HEK293T (cell line): ENCODE results near the gene TMEM156.

Experiments used
- CTCF ChIA-PET: fragments of 350-600 bp; formaldehyde crosslinking; extraction: SDS; loops from one replicate; lab custom pipeline; 2021; ENCODE audit warnings: antibody characterized with exemption, inconsistent platforms; lab: Yijun Ruan, JAX
- POLR2A ChIA-PET: fragments of 350-600 bp; formaldehyde crosslinking; extraction: SDS; loops from one replicate; lab custom pipeline; 2020; ENCODE audit warnings: antibody characterized with exemption, inconsistent platforms; lab: Yijun Ruan, JAX
- DNase-seq: peaks from one replicate; pipeline ENCODE4 v3.0.0; 2012; ENCODE audit warnings: mixed read lengths; ENCODE audit errors: extremely low spot score
- ARNT ChIP-seq: fragments of 450-650 bp; IDR thresholded peaks from 2 replicates; pipeline ENCODE4 v1.6.1; 2017; ENCODE audit warnings: mild to moderate bottlenecking
- BHLHE40 ChIP-seq: fragments of 450-650 bp; IDR thresholded peaks from 2 replicates; pipeline ENCODE4 v1.6.1; 2016; ENCODE audit warnings: mild to moderate bottlenecking, moderate library complexity, borderline replicate concordance
- CTBP1 ChIP-seq: fragments of 450-650 bp; IDR thresholded peaks from 2 replicates; pipeline ENCODE4 v1.6.1; 2016; ENCODE audit warnings: borderline replicate concordance
- ELF4 ChIP-seq: fragments of 450-650 bp; IDR thresholded peaks from 2 replicates; pipeline ENCODE4 v1.6.1; 2017; ENCODE audit warnings: antibody characterized with exemption
- FOXA1 ChIP-seq: fragments of 450-650 bp; IDR thresholded peaks from 2 replicates; pipeline ENCODE4 v1.6.1; 2016; ENCODE audit warnings: mild to moderate bottlenecking
- FOXK2 ChIP-seq: fragments of 450-650 bp; IDR thresholded peaks from 2 replicates; pipeline ENCODE4 v1.6.1; 2016; ENCODE audit warnings: mild to moderate bottlenecking
- FOXM1 ChIP-seq: fragments of 450-650 bp; IDR thresholded peaks from 2 replicates; pipeline ENCODE4 v1.6.1; 2017; ENCODE audit warnings: mild to moderate bottlenecking, borderline replicate concordance
- HDGF ChIP-seq: fragments of 450-650 bp; IDR thresholded peaks from 2 replicates; pipeline ENCODE4 v1.6.1; 2017; ENCODE audit warnings: antibody characterized with exemption, borderline replicate concordance
- L3MBTL2 ChIP-seq: fragments of 450-650 bp; conservative IDR thresholded peaks from 2 replicates; pipeline ENCODE4 v1.6.1; 2016; ENCODE audit warnings: mild to moderate bottlenecking
- LEF1 ChIP-seq: fragments of 450-650 bp; IDR thresholded peaks from 2 replicates; pipeline ENCODE4 v1.6.1; 2017; ENCODE audit warnings: mild to moderate bottlenecking, borderline replicate concordance
- NFRKB ChIP-seq: fragments of 450-650 bp; IDR thresholded peaks from 2 replicates; pipeline ENCODE4 v1.6.1; 2016; ENCODE audit warnings: mild to moderate bottlenecking, moderate library complexity
- SP1 ChIP-seq: fragments of 450-650 bp; IDR thresholded peaks from 2 replicates; pipeline ENCODE4 v1.6.1; 2017
- SUZ12 ChIP-seq: fragments of 450-650 bp; IDR thresholded peaks from 2 replicates; pipeline ENCODE4 v1.6.1; 2016; ENCODE audit warnings: mild to moderate bottlenecking
- TARDBP ChIP-seq: fragments of 450-650 bp; IDR thresholded peaks from 2 replicates; pipeline ENCODE4 v1.6.1; 2016
- ZNF384 ChIP-seq: fragments of 450-650 bp; IDR thresholded peaks from 2 replicates; pipeline ENCODE4 v1.6.1; 2016
- TF ChIP-seq, protein P1 (sequence below): fragments of 450-650 bp; IDR thresholded peaks from 2 replicates; pipeline ENCODE4 v1.6.1; 2016

Gene TMEM156

DNA sequence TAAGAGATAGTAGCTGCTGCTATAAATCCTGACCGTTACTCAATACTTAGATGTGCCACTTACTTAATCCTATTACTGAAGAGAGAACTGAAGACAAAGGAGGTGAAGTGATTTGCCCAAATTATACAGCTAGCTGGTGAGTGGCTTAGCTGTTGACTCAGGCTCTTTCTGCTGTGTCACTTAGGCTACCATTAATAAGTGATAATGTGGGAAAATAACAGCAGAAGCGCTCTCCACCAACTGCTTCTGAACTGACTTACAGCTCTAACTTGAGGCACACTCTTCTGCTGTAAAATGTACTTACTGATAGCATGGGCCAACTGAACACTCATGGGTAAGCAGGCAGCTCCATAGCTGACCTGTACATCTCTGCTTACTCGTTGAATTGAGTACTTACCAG lies 22.3 kb upstream of the TMEM156 start:
- ChIA-PET POLR2A (interaction anchor here (1.8 kb wide), 1 partner anchor 10 kb away, joined by 10 read pairs; no protein-coding TSS in a partner anchor), CTCF (no interaction called here)
- TF ChIP-seq FOXA1 = no peak
- TF ChIP-seq NFRKB = no peak
- TF ChIP-seq ZNF384 = no peak
- no peak for TF ChIP-seq SP1
- TF ChIP-seq TARDBP = no peak
- TF ChIP-seq L3MBTL2 = no peak
- TF ChIP-seq SUZ12 = no peak
- no peak for TF ChIP-seq HDGF
- TF ChIP-seq, protein P1, sequence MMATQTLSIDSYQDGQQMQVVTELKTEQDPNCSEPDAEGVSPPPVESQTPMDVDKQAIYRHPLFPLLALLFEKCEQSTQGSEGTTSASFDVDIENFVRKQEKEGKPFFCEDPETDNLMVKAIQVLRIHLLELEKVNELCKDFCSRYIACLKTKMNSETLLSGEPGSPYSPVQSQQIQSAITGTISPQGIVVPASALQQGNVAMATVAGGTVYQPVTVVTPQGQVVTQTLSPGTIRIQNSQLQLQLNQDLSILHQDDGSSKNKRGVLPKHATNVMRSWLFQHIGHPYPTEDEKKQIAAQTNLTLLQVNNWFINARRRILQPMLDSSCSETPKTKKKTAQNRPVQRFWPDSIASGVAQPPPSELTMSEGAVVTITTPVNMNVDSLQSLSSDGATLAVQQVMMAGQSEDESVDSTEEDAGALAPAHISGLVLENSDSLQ = no peak
- DNase-seq = no peak

DNA sequence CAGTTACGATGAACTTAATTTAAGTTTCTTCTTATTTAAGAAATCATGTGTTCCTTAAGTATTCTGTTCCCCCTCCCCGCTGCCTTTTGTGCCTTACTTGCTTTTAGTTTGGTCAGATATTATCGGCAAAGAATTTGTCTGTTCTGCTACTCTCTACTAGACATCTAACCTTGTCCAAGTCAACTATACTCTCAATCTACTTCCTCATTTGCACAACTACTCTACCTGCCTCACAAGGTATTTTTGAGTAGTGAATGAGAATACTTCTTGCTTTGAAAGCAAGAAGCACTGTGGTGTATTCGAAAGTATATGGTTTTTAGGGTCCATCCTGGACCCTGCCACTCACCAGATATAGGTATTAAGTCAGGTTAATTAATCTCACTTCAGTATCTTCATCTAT lies 21.8 kb upstream of the TMEM156 start:
- ChIA-PET POLR2A (interaction anchor here (1.8 kb wide), 1 partner anchor 10 kb away, joined by 10 read pairs; no protein-coding TSS in a partner anchor), CTCF (no interaction called here)
- no peak for TF ChIP-seq FOXK2
- TF ChIP-seq LEF1 = no peak
- no peak for TF ChIP-seq SUZ12
- no peak for TF ChIP-seq ARNT
- no peak for TF ChIP-seq SP1
- TF ChIP-seq ZNF384 = no peak
- TF ChIP-seq TARDBP = no peak
- no peak for TF ChIP-seq HDGF
- TF ChIP-seq, protein P1 = no peak
- TF ChIP-seq ELF4 = no peak
- no peak for TF ChIP-seq FOXM1
- TF ChIP-seq NFRKB = no peak
- no peak for TF ChIP-seq L3MBTL2
- TF ChIP-seq BHLHE40 = no peak
- TF ChIP-seq FOXA1 = no peak
- no peak for TF ChIP-seq CTBP1
- DNase-seq = no peak

DNA sequence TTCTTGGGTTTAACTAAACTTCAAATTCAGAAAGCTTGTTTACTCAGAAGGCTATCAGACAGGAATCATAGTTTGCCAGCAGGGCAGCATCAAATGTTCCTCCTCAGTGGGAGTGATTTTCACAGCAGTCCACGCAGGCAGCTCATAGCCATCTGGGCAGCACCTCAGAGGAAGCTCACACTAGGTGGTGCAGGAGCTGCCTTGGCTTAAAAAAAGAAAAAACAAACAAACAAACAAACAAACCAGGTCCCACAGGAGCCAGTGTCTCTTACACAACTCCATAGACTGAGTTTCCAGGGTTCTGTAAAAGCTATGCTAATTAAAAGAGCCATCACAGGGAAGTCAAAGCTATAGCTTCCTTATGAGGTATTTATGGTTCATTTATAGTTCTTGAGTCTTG lies 19.3 kb upstream of the TMEM156 start:
- POLR2A ChIA-PET = no interaction called here
- CTCF ChIA-PET = no interaction called here

DNA sequence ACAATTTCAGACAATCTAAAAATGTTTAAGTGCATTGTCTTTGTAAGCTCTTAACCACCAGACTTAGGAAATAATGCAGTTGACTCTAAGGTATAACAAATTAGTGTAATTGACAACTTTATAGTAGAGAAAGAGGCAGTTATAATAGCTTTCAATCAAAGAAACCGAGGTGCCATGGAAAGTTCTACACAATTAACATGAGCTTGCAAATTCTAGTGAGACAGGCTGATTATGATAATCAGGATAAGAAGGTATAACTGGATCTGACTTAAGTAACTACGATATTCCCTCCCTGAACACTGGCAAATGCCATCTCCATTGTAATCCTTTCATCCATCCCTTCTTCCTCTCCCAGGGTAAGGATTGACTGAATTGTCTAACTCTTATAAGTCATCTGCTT lies 18.4 kb upstream of the TMEM156 start:
- ChIA-PET POLR2A (no interaction called here), CTCF (no interaction called here)
- no peak for DNase-seq
- TF ChIP-seq CTBP1 (no peak), TARDBP (no peak), SP1 (no peak), ZNF384 (no peak), FOXA1 (no peak), L3MBTL2 (no peak), LEF1 (no peak), ARNT (no peak), NFRKB (no peak), HDGF (no peak), ELF4 (no peak), BHLHE40 (no peak)
- TF ChIP-seq, protein P1 = no peak

More for the DNA sequence above, 19.3 kb upstream of the TMEM156 start:
- no peak for TF ChIP-seq ZNF384
- TF ChIP-seq SUZ12 = no peak
- TF ChIP-seq ARNT = no peak
- TF ChIP-seq FOXK2 = no peak
- DNase-seq = no peak

DNA sequence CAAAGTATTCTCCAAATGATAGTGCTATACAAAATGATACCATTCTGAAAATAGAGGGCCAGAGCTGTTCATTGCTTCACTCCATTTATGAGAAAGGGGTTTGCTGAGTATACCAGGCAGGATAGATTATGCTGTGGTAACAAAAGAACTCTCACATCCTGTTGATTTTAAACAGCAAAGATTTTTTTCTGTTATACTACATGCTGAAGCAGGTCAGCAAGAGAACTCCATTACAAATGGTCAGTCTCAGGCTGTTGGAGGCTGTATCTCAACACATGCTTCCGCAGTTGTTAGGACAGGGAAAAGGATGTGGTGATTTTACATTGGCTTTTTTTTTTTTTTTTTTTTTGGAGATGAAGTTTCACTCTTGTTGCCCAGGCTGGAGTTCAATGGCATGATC lies 16.1 kb upstream of the TMEM156 start:
- CTCF ChIA-PET = no interaction called here
- TF ChIP-seq FOXA1 (no peak), FOXM1 (no peak), SP1 (no peak), HDGF (no peak), TARDBP (no peak)
- DNase-seq = no peak
- POLR2A ChIA-PET = no interaction called here

DNA sequence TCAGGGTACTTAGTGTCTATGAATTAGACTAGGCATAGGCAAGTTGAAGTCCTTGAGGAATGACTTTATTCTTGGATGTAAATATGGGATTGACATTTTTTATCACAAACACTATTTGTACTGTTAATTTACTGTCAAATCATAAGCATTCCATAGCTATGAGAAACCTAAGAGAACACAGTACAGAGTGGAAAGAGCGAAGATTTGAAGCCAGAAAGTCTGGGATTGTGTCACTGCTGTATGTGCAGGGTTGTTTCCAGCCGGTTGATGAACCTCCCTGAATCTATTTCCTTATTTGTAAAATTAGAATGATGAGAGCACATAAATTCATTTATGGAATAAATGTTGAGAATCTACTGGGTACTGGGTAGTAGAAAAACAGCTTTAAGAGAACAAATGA lies 15.5 kb upstream of the TMEM156 start:
- CTCF ChIA-PET = no interaction called here
- DNase-seq = no peak
- TF ChIP-seq, protein P1 = no peak
- TF ChIP-seq LEF1 = no peak
- TF ChIP-seq TARDBP = no peak
- no peak for TF ChIP-seq SP1
- no peak for TF ChIP-seq ARNT
- no peak for TF ChIP-seq FOXK2
- no peak for TF ChIP-seq CTBP1
- no peak for TF ChIP-seq FOXM1
- TF ChIP-seq L3MBTL2 = no peak
- no peak for TF ChIP-seq FOXA1
- no peak for TF ChIP-seq BHLHE40
- POLR2A ChIA-PET = no interaction called here
